Stimulated activated CD4-positive, alpha-beta T cell treated with anti-CD3 and anti-CD28 coated beads, Interleukin-15, amount 100 ng/mL, for 24 hours (primary cell): ENCODE data around the gene NRN1.

Experiments
- DNase-seq: peaks from one replicate; pipeline ENCODE4 v3.0.0-alpha.2; 2020

The NRN1 gene

DNA sequence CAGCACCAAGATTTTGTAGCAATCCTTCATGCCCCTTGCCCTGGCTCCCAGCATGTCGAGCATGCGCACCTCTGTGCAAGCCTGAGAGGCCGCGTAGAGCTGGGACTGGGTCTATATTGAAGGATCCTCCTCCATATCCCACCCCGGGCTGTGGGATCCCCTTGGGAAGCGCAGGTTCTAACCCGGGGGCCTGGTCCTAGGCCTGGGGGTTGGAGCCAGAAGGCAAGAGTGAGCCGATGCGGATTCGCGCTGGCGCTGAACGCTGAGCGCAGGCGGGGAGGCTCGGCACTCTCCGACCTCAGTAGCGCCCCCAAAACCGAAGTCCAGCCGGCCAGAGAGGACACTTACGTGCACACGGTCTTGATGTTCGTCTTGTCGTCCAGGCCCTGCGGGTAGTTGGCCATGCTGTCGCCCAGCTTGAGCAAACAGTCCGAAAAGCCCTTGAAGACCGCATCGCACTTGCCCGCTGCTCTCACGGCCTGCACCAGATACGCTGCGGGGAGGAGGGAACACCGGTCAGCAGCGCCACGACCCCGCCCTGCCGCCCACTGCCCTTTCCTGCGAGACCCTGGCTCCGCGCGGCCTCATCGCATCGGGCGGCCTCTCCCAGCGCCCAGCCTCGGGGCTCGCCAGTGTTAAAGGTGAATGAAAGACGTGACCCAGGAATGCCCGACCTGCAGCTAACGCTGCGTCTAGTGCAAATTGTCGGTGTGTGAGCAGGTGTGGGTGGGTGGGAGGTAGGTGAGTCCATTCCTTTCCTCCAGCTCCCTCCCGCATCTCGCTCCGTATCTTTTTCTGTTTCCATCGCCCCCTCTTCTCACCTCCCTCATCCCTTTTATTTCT lies 4.5 kb downstream of the NRN1 start:
- DNase-seq: no peak

DNA sequence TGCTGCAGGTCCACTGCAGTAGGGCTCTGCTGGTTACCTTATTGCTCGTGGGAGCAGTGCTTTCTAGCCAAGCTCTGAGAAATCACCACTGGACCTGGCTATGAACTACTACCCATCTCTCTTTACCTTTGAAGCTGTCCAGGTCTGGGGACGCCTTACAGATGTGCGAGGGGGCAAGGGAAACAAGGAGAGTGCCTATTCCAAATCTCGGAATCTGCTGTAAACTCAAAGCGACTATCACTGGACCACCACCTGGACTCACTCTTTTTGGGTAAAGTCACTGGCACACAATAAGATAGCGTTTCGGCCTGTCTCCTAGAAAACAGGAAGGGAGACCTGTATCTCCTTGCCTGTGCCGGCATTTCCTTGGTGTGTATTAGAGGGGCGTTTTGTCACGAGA lies 5.3 kb downstream of the NRN1 start:
- DNase-seq: no peak

DNA sequence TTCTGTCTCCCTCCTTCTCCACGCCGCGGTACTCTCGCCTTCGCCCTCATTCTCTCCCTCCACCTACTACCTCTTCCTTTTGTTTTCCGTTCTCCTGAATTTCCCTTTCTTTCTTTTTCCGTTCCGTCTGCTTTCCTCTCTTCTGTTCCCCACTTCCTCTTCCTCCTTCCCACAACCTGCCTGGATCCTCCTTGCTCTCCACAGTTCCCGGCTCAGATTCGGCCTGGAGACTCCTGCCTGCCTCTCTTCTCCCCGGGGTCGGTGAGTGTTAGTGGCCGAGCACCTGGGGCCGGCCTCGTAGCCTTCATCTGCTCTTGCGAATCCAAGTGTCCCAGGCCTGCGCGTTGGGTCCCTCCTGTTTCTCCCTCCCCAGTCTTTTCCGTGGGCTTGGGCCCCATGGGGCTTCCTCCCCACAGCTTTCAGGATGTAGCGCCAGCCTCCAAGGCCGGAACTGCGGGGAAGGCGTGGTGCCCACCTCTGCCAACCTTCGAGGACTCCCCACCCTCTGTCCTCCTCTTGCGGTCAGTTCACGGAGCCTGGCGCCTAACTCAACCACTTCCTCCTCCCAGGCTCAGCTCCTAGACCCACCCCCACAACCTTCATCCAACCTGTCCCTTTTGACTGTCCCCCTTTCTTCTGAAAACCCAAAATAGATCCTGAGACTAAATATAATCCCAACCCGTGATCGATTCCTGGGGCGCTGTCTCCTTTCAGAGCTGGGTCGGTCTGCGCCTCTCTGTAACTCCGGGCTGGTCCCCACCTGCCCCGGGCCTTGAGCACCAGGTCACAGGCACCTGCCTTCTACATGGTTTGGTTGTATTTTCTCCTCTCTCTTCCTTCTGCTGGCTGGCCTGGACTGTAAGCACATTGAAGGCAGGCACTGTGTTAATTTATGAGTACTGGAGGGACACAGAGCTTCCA lies 6.8 kb downstream of the NRN1 start:
- no peak for DNase-seq

DNA sequence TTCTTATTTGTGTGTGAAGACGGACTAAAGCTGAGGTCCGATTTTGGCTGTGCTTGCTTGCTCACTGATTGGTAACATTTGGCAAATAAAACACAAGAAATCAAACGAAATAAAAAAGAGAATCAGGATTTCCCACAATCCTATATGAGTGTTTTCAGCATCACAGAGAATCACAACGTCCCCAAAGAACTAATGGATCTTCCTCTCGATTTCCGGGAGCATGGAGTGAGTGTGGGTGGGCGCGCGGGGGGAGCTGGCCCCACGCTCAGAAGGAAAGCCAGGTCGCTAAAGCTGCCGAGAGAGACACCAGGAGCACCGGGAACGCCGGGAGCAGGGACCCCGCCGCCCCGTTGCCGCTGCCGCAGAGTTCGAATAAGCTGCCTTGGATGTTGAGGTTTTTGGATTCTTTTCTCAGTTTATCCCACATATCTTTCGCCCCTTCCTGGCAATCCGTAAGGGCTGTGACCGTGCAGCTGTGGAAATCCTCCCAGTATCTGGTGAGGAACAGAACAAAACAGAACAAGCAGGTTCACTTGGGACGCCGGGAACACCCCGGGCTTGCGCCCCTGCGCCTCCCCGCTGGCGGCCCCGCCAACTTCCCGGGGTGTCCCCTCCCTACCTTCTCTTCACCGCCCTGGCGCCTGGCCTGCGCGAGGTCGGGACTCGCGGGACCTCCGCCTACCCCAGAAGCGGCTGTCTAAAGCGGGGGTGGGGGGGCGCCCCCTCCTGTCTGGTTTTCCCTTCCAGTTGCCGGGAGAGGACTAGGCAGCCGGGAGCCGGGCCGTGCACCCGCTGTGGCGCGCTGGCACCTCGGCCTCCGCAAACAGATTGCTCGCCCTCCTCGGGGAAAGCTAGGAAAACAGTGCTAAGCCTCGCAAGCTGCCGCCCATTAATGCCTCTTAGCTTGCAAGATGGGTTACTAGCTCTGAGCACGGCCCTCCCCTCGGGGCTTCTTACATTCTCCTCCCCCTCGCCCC lies 7.7 kb downstream of the NRN1 start:
- no peak for DNase-seq

DNA sequence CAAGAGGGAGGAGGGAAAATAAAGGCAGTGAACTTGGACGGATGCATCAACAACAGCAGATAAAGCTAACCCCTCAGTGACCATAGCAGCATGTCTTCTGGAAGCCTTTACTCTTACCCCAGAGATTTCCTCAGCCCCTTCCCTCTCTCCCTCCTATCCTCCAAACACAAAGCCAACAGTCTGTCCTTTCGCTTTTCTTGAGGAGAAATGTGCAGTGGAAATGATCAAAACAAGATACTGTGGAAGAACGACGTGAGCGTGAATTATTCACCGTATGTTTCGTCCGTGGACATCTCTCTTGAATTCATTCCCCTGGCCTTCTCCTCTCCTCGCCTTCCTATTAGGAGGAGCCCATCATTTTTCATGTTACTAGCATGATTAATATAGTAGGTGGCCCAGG lies 8.5 kb downstream of the NRN1 start:
- no peak for DNase-seq

DNA sequence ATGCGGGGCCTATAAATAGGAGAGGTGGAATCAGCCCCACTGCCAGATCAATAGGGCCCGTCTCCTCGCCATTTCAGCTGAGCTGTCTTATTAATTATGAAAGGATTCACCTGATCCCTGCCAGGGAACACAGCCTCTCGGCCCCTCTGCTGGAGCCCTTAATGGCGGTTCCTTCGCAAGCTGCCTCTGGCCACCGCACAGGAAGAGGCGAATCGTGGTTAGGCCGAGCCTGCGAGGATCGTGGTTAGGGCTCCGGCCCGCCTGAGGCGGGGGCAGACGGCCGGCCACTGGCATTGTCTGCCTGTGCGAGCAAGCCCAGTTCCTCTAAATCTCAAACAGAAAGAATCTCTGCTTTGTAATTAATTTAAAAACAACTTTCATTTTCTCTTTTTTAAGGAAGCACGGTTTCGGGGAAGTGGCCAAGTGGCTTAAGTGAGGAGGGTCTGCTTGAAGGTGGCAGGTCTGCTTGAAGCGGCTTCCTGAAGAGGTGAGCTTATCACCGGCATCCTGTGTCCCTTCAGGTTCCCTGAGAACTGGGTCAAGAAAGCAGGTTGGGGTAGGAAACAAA lies 9.2 kb downstream of the NRN1 start:
- DNase-seq: no peak

DNA sequence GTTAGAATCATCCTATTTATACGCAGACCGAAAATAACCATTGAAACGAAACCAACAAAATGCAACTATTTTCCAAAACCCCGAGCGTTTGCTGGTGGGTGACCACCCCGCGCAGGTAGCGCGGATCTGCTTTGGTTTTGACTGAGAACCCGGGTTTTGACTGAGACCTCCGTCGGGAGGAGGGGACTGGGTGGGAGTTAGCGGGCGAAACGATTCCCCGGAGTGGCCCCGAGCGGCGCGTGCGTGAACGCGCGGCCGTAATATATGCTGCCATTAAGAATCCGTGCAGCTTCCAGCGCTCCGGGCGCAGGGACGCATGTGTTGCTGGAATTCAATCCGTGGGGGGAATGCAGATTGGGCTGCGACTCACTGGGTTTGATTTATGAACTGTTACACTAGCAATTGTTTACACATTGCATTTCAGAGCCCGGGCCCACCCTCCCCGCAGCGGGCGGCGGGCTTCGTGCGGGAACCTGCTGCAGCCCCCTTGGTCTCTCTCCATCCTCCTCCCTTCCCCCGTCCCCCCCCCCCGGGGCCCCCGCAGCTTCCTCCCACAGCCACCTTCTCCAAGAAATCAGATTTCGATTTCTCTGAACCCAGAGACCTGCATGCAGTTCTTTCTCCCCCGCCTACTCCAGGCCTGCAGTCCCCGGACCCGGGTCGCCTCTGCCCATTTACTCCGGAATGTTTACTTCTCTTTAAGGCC lies 9.9 kb downstream of the NRN1 start:
- DNase-seq: no peak

DNA sequence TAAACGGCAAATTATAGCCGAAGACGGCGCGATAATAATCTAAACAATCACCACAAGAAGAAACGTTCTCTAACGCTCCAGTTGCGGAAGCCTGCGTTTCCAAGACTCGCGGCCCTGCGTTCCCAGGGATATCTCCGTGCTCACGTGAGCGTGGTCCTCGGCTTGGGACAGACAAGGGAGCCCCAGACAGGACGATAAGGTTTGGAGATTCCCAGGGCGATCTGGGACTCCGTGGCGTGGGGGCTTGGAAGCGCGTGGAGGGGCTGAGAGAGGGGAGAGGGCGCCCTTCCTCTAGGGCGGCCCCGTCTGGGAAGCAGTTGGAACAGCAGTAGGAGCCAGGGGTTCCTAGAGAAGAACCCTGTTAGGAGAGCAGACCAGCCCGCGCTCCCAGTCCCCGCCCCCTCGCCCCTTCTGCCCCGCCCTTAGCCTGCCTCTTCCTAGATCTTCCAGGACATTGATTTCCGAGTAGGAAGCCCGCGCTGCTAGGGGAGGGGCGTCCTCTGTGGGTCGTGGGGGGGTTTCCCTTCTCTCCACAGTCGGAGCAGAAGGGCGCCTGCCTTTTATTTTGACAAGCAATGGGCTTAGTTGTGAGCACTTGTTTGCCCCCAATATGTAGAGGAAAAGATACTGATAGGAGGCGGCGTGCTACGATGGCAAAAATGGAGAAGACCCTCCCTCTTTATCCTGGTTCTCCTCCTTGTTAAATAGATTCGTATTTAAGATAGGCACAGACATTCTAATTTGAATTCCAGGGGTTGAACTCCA lies 10.6 kb downstream of the NRN1 start:
- no peak for DNase-seq

DNA sequence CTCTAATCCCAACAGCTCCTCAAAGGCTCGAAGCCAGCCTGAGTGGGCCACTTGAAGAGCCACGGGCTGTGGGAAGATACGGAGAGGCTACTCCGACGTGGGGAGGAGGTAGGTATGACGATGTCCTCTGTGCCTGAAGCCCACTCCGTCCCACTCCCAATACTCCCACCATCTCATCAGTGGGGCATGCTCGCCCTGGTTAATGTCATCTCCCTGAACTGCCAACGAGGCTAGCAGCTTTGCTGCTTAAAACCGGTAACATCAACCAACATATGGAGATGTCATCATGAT lies 11.1 kb downstream of the NRN1 start:
- no peak for DNase-seq

DNA sequence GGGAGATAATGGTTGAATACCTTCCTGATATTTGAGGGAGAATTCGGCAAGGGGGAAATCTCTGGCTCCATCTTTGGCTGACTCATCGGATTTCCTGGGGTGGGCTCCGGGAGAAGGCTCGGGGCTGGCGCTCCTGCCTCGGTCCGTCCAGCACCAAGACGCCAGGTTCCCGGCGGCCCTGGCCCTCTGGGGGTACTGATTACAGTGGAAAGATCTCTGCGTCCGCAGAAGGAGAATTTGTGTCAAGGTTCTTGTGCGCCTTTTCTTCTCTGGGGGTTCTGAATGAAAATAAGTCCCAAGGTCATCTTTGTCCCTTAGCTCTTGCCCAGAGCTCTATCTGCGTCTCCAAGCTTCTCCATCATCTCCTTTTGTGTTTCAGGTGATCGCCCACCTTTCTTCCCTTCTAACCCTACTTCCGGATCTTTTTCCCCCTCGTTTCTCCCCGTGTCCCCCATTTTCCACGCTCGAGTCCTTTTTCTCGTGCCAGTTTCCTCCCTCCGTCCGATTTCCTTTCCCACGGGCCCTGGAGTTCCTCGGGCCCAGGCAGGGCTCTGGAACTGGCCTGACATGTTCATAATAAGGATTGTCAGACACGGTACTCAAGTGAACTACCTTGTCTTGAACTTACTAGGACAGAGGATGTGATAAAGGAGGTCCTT lies 11.6 kb downstream of the NRN1 start:
- no peak for DNase-seq

DNA sequence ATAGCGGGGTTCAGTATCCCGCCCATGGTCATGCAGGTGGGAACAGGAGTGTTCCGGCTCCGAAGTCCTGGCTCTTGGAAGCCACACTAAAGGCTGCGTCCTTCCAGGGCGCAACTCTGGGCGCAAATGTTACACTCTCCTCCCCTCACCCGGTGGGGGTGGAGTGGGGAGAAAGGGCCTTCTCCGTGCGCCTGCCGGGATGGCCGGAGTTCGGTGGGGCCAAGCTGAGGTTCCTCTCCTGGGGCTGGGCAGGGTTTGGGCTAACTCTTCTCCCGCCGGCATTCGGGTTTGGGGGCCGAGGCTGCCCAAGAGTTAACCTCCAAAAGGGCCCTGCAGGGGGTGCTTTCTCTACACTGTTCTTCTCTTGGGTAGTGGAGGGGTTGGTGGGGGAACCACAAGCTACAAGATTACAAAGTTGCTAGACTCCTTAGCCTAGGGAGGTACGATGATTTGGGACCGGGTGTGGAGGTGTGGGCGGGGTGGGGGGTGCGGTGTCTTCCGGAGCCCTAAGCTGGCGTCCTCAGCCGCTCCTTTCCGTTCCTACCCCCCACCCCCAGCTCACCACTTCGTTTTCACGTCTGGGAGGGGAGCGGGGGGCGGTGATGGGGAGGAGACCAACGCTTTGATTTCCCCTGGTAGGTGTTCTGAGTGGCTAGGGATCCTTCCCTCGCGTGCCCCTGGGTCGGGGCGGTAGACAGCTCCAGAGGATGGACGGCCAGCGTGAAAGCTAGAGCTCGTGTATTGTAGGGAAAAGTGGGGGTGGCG lies 12.3 kb downstream of the NRN1 start:
- DNase-seq: no peak

DNA sequence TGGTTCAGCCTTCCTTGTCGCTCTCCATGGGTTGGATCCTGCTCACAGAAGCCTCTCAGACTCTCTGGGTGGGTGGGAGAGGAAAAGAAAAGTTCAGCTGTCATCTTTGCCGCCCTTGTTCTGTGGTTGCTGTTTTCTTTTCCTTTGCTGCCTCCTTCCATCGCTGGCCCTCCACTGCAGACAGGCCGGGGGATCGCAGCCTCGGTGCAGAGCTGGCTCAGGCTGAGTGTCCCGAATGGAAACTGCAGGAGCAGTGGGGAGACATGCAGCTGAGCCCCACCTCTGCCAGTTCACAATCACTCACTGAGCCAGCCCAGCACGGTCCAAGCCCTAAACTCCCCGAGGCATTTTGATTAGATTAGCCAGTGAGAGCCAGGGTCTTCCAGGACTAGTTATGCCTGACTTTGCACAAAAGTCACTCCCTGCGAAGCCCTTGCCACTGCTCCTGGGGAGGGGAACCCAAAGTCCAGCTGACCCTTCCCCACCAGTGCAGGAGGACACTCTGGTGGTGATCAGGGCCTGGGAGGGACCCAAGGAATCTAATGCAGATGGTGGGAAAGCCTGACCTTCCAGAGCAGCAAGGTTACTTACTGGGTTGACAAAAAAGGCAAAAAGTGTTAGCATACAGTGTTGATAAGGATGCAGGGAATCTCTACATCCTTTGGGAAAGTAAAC lies 14.0 kb downstream of the NRN1 start:
- DNase-seq: no peak

DNA sequence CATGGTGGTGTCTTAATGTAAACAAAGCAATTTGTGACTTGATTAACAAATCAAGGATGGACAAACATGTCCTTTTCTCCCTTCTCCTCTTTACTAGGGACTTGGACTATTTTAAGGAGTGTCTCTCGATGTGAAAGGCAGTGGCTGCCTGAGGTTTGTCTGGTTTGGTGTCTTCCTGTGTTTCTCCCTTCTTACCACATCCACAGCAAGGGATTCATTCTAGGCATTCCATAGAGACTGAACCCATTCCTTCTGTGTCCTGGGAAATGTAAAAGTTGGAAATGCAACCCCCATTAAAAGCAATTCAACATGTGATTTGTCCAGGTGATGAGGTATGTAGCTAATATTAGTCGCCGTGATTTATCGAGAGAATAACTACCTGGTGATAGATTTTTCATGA lies 15.9 kb downstream of the NRN1 start:
- no peak for DNase-seq

DNA sequence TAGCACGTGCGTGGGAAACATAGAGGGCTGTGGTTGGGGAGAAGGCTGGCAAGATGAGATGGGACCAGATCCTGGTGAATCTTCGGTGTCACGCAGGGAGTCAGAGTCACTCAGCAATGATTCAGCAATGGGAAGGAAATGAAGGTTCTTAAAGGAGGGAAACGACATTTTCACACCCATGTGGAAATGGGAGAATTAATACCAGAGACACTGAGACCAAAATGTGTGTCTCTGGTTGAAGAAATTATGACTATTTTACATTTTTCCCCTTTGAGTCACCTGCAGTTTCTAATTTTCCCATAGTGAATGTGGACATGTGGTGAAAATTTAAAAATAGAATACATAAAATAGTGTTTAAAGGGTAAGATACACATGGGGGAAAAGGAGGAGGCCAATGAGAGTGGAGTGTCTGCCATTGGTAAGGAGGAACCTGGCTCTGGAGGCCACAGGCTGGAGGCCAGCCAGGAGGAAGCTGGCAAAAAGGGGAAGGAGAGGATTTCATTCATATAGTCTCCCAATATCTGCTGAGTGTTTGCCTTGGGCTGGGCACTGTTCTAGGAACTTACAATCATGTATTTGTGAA lies 17.5 kb downstream of the NRN1 start:
- no peak for DNase-seq

DNA sequence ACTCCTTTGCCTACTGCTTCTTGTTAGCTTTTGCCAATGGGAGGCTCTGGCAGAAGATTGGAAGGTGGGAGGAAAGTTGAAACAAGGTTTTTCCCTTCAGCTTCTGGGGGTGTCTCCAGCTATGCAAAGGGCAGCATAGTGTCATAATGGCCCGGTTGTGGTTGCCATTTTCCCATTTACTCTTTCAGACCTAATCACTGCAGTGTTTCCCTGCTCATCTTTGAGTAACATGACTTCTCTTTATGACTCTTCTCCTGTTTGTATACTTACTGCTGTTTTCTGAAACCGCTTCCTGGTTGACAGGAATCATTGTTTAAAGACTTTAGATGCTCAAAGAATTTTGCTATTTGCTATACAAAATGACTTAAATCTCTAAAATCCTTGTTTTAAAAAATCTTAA lies 19.9 kb downstream of the NRN1 start:
- no peak for DNase-seq

DNA sequence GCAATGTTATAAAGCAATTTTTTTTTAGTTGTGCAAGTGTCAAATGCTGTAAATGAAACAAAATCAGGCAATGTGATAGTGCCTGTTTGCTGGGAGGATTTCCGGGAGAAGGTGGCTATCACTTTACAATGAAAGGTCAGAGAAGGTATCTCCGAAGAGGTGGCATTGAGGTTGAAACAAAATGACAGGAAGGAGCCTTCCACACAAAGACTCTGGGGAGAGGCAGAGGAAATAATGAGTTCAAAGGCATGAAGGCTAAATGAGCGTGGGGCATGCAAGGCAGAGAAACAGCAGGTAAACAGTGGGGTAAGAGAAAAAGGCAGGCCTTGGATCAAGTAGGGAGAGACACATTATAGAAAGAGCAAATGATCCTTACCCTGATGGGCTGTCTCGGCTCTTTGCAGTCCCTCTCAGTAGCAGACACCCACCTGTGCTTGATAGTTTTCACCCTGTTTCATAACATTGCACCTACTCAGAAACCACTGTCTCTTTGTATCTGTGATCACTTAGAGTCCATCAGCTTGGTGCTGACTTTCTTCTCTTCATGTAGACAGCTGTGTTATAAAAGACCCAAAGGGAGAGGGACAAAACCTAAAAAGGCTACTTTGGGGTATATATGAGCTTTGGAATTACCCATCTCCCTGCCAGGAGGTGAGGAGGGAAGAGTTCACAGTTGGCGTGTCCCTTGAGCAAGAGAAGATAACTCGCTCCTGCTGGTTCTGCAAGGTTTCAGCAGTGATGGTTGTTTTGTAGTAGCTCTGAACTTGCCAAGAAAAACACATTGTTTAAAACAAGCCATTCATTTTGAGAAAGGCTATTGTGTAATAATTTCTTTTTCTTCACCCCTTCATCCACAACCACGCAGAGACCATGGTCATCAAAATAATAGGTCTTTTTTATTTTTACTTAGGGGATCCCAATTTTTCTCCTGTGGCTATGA lies 22.3 kb downstream of the NRN1 start:
- no peak for DNase-seq

DNA sequence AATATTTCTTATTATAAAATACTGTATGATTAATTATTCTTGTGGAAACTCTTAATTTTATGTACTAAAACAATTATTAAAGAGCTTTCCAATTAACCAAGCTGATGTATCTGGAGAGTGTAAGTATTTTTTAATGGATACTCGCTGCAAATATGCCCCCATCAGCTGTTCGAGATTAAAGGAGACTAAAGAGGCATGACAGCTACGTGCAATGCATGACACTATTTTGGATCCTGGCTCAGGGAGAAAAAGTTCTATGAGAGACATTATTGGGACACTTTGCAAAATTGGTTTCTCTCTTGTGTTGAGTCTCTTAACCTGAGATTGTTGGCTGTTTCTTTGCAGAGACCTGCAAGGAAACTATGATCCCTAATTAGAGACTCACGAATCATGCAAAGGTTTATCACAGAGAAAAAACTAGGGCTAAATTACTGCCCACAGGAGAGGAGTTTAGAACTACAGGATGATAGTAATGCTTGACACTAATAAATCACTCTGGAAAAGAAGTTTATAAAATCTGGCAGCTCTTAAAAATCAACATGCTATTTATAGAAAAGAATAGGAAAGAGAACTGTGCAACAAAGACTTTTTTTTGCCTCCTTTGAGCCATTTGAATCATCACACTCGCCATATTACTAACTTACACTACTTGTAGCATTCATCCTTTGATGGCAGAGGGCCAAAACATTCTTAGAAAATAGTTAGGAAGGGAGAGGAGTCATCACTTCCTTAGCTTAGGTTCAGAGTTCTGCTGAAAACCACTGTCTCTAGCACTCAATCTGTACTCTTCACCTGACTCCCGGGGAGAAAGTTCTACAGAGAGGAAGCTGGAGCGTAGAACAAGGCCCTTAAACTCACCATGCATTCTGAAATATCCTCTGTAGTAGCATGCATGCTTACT lies 25.3 kb downstream of the NRN1 start:
- no peak for DNase-seq
